K562 (cell line): ENCODE measurements around the gene RIMKLB. TPM values are rescaled to one million over a fixed set of nuclear protein-coding genes. Genes with fewer than 3 reads are reported as not detected.
A peak's percentile ranks its signal among the peaks of the same experiment; 100 is the strongest.

Source experiments
- ATAC-seq: fragments of 200-7000 bp; cut with Tn5 transposase; 3 replicates; pipeline ENCODE4 v1.9.1; 2020; ENCODE audit warnings: moderate library complexity
- BruUV-seq: library from RNA; stranded (reverse); fragments of 400-500 nt; replicated peaks from 2 replicates; lab custom pipeline; 2021; lab: Mats Ljungman, UMichigan
- CTCF ChIA-PET: fragments of 300-600 bp; formaldehyde crosslinking; extraction: SDS; loops from one replicate; lab custom pipeline; 2021; ENCODE audit warnings: low intra/inter-chr PET ratio; lab: Yijun Ruan, JAX
- POLR2A ChIA-PET: fragments of 300-600, 350-650 bp; sonication (Branson Sonifier 250); formaldehyde crosslinking; extraction: SDS; loops from one replicate; lab custom pipeline; 2021; ENCODE audit warnings: antibody characterized with exemption, inconsistent platforms; lab: Yijun Ruan, JAX
- DNase-seq, 4 experiments: peaks; one replicate each; pipeline versions ENCODE4 v3.0.0 to v3.0.0-alpha.2; 2011 to 2018; ENCODE audit warnings: low spot score in 3 of 4, mixed read lengths in 3 of 4; ENCODE audit errors: extremely low read depth in 1 of 4
- FAIRE-seq: peaks from 2 replicates; lab custom pipeline; 2011; peaks lifted over from hg19 to GRCh38; lab: Jason Lieb, UNC
- H2AFZ ChIP-seq: 2 replicates; pipeline ENCODE4 v1.6.0; 2011; ENCODE audit warnings: low read depth, low read length, control low read depth, inconsistent platforms
- H3K27ac ChIP-seq: fragments of 200-600 bp; 3 replicates; pipeline ENCODE4 v1.8.0; 2011; ENCODE audit warnings: low read depth, mild to moderate bottlenecking, control low read depth, inconsistent platforms, low read length, moderate library complexity, mixed read lengths; ENCODE audit errors: extremely low read depth
- H3K27me3 ChIP-seq, 2 experiments: fragments of 300-600 bp in 1 of 2; 2 replicates in 1 of 2; 3 replicates in 1 of 2; pipeline versions ENCODE4 v1.6.0 to v1.8.0; 2011; ENCODE audit warnings: inconsistent platforms in 2 of 2, low read length in 2 of 2, mild to moderate bottlenecking in 1 of 2, mixed read lengths in 1 of 2, moderate library complexity in 1 of 2; ENCODE audit not compliant: control insufficient read depth in 2 of 2, insufficient read depth in 2 of 2
- H3K36me3 ChIP-seq: fragments of 300-600 bp; 3 replicates; pipeline ENCODE4 v1.8.0; 2011; ENCODE audit warnings: mild to moderate bottlenecking, low read length, inconsistent platforms; ENCODE audit not compliant: control insufficient read depth, insufficient read depth
- H3K4me1 ChIP-seq, 2 experiments: fragments of 200-600 bp in 1 of 2; replicated peaks in 1 of 2; 2 replicates in 1 of 2; 3 replicates in 1 of 2; pipeline versions ENCODE4 v1.5.1 to v1.8.0; 2011; ENCODE audit warnings: inconsistent platforms in 2 of 2, low read length in 2 of 2, mild to moderate bottlenecking in 1 of 2, mixed read lengths in 1 of 2, moderate library complexity in 1 of 2; ENCODE audit not compliant: control insufficient read depth in 2 of 2, insufficient read depth in 2 of 2
- H3K4me2 ChIP-seq: 2 replicates; pipeline ENCODE4 v1.6.1; 2011; ENCODE audit warnings: low read length, control low read depth, inconsistent platforms, mixed read lengths; ENCODE audit not compliant: insufficient read depth
- H3K4me3 ChIP-seq: fragments of 200-600 bp; sonication (generic), shearing (Covaris generic); 2 replicates; pipeline ENCODE4 v1.5.1; 2016; ENCODE audit warnings: control low read depth, inconsistent platforms
- H3K79me2 ChIP-seq: fragments of 200-600 bp; 3 replicates; pipeline ENCODE4 v1.8.0; 2011; ENCODE audit warnings: low read length, inconsistent platforms; ENCODE audit not compliant: control insufficient read depth, insufficient read depth
- H3K9ac ChIP-seq, 2 experiments: 2 replicates each; pipeline versions ENCODE4 v1.6.0 to v1.6.1; 2011; ENCODE audit warnings: low read depth in 2 of 2, low read length in 2 of 2, control low read depth in 1 of 2, inconsistent platforms in 1 of 2, mild to moderate bottlenecking in 1 of 2, mixed read lengths in 1 of 2; ENCODE audit not compliant: insufficient read depth in 1 of 2
- H3K9me1 ChIP-seq: one replicate; pipeline ENCODE4 v1.6.0; 2011; ENCODE audit warnings: inconsistent platforms, mild to moderate bottlenecking, low read length, moderate library complexity; ENCODE audit not compliant: control insufficient read depth, insufficient read depth
- H3K9me3 ChIP-seq: replicated peaks from 2 replicates; pipeline ENCODE4 v1.5.1; 2011; ENCODE audit warnings: low read depth, low read length, inconsistent platforms; ENCODE audit not compliant: control insufficient read depth, insufficient read depth
- H4K20me1 ChIP-seq: replicated peaks from 2 replicates; pipeline ENCODE4 v1.6.1; 2011; ENCODE audit warnings: low read length, inconsistent platforms, mixed read lengths; ENCODE audit not compliant: control insufficient read depth, insufficient read depth
- ARID1B ChIP-seq: fragments of 450-650 bp; IDR thresholded peaks from 2 replicates; pipeline ENCODE4 v1.6.1; 2016; ENCODE audit warnings: antibody characterized with exemption, mild to moderate bottlenecking, inconsistent platforms
- CTCF ChIP-seq, 3 experiments: IDR thresholded peaks in 2 of 3; conservative IDR thresholded peaks in 1 of 3; 2 replicates each; pipeline ENCODE4 v1.5.1; 2011 to 2012; ENCODE audit warnings: low read length in 3 of 3, mild to moderate bottlenecking in 3 of 3, control low read depth in 2 of 3, improper control_type of control experiment in 1 of 3, inconsistent platforms in 1 of 3, low read depth in 1 of 3, mixed read lengths in 1 of 3, moderate library complexity in 1 of 3; ENCODE audit not compliant: insufficient read depth in 2 of 3
- ELK1 ChIP-seq: sonication (generic); formaldehyde crosslinking; IDR thresholded peaks from 2 replicates; pipeline ENCODE4 v1.8.1; 2022; ENCODE audit warnings: missing genetic modification reagents
- HNRNPH1 ChIP-seq: fragments of 200-400 bp; formaldehyde crosslinking; optimal IDR thresholded peaks from 2 replicates; pipeline ENCODE3; 2017; ENCODE audit warnings: low read depth, mild to moderate bottlenecking, low read length, moderate library complexity
- RAD21 ChIP-seq, 2 experiments: fragments of 250-450 bp in 1 of 2; fragments of 450-650 bp in 1 of 2; sonication (Bioruptor Pico) in 1 of 2; formaldehyde crosslinking in 1 of 2; IDR thresholded peaks in 1 of 2; conservative IDR thresholded peaks in 1 of 2; 2 replicates each; pipeline versions ENCODE4 v1.4.0 to v1.8.0; 2020 to 2022; ENCODE audit warnings: mild to moderate bottlenecking in 2 of 2, moderate library complexity in 1 of 2
- REST ChIP-seq, 2 experiments: fragments of 450-650 bp; formaldehyde crosslinking in 1 of 2; IDR thresholded peaks; 2 replicates each; pipeline versions ENCODE4 v1.4.0 to v1.6.1; 2014 to 2020; ENCODE audit warnings: mild to moderate bottlenecking in 2 of 2, borderline replicate concordance in 1 of 2, low read depth in 1 of 2
- SMC3 ChIP-seq: conservative IDR thresholded peaks from 2 replicates; pipeline ENCODE4 v1.6.1; 2011; ENCODE audit warnings: low read depth, low read length, improper control_type of control experiment; ENCODE audit not compliant: insufficient read depth
- WGBS: fragments of 100-300 bp; shearing (Covaris generic); methylation state at CpG from one replicate; pipeline ENCODE4 v1.1.6; 2016; ENCODE audit warnings: low coverage, mixed read lengths; ENCODE audit not compliant: insufficient coverage; ENCODE audit errors: missing lambda C conversion rate; 5-methylcytosine and 5-hydroxymethylcytosine counted together
- in situ Hi-C: fragments of 300-500 bp; cut with MboI; formaldehyde crosslinking; loops from 4 replicates; pipeline ENCODE4 v1.15.0; 2018; ENCODE audit warnings: inconsistent platforms, mixed read lengths
- intact Hi-C: fragments of 100-400 bp; cut with micrococcal nuclease; formaldehyde crosslinking; loops from 2 replicates; pipeline ENCODE4 v1.14.2; 2022
- polyA plus RNA-seq, 8 experiments: library from polyadenylated mRNA; depleted of rRNA in 4 of 8; stranded (reverse) in 5 of 8; unstranded in 3 of 8; fragments of >200 nt; fragmentation: Nextera tagmentation in 2 of 8; fragmentation: Illumina TruSeq in 1 of 8; extraction: Ambion mirVana in 2 of 8; extraction: Trizol in 1 of 8; gene quantifications; 2 replicates each; pipeline versions ENCODE4 v1.2.1 to v1.2.3, GENCODE V29; 2011 to 2014; ENCODE audit warnings: inconsistent platforms in 1 of 8, missing spikeins in 1 of 8
- total RNA-seq, 7 experiments: library from RNA; depleted of rRNA in 6 of 7; stranded (reverse); fragments of >200 nt in 6 of 7; fragmentation: Illumina TruSeq in 2 of 7; extraction: Trizol in 2 of 7; gene quantifications; 2 replicates each; pipeline versions ENCODE4 v1.2.1 to v1.2.3, GENCODE V29; 2011 to 2021; ENCODE audit warnings: low replicate concordance in 1 of 7

The RIMKLB gene
- total and polyA plus RNA-seq, 9 of the 15 experiments (the other 6 are each of a cell fraction or from before 2014, with no cell fraction given): 6.5 to 22.8 (median 17.2) TPM

GRCh38 chr12:8780389-8780788 lies 82.6 kb downstream of the RIMKLB start:
- Histone ChIP-seq H4K20me1 (no peaks in the 10 kb centered on the region), H3K27me3 (no peaks in the 10 kb centered on the region), H3K79me2 (no peaks in the 10 kb centered on the region), H2AFZ (no peak overlapping the region), H3K9ac (no peak overlapping the region), H3K9me1 (no peaks in the 10 kb centered on the region), H3K4me3 (no peak overlapping the region), H3K4me2 (no peak overlapping the region), H3K9me3 (no peaks in the 10 kb centered on the region), H3K27ac (no peak overlapping the region), H3K36me3 (peaks cover 19% of the 10 kb centered on the region; the same call in 2 of the 3 replicates), H3K4me1 (peaks cover 0 to 3% of the 10 kb centered on the region in 2 experiments; a peak in 3 of 5 replicates)
- CTCF ChIA-PET: interaction anchor here (0.8 to 1.7 kb wide), 3 partner anchors 80 to 252 kb away, joined by 3 to 7 read pairs (median 3); no protein-coding TSS in a partner anchor
- 20% methylated on average over 1 of the region's 1 CpG for WGBS
- in situ Hi-C loops: no loop called here
- no TSS peak for BruUV-seq
- DNase-seq: peak; percentile 12 to 47 (median 22)
- peak; percentile 81 for ATAC-seq
- FAIRE-seq: peak; percentile 74
- peak in 2 of 3 experiments; percentile 27 to 61; a peak in 2 of 6 replicates for TF ChIP-seq CTCF (IDR thresholded peaks at IDR 0.05 in 2 of 3, conservative IDR thresholded peaks at IDR 0.05 in 1 of 3; ENCODE audit: insufficient read depth in 2 of 3, low read depth in 1 of 3, low read length in 3 of 3)
- TF ChIP-seq REST (IDR thresholded peaks at IDR 0.05; ENCODE audit: borderline replicate concordance): peak; percentile 51; the same call in 1 of the 2 replicates
- no peak for TF ChIP-seq REST (CRISPR knock-in tag; IDR thresholded peaks at IDR 0.05; ENCODE audit: low read depth)
- peak; percentile 15; the same call in 1 of the 2 replicates for TF ChIP-seq SMC3
- TF ChIP-seq HNRNPH1: no peak
- TF ChIP-seq ELK1 (CRISPR knock-in tag): no peak
- no peak for TF ChIP-seq ARID1B
- TF ChIP-seq RAD21 (CRISPR knock-in tag; conservative IDR thresholded peaks at IDR 0.05 in 1 of 2, IDR thresholded peaks at IDR 0.05 in 1 of 2): peak; percentile 57 to 58
- intact Hi-C loops: loop anchor here (2.0 to 10.0 kb wide), 3 partner anchors 42 to 264 kb away; partner anchors contain the start of gene A2ML1
- POLR2A ChIA-PET: no interaction called here
